PC-9 (cell line): ENCODE data around the gene RAB15. TPM values are rescaled to one million over a fixed set of nuclear protein-coding genes. Genes with fewer than 3 reads are reported as not detected.

ENCODE experiments used
- BruUV-seq: library from RNA; stranded (reverse); fragments of 400-500 nt; replicated peaks from 2 replicates; lab custom pipeline; 2021; lab: Mats Ljungman, UMichigan
- CTCF ChIA-PET: fragments of 300-600 bp; sonication (Branson Sonifier 250); formaldehyde crosslinking; loops from one replicate; lab custom pipeline; 2022; ENCODE audit warnings: antibody characterized with exemption; lab: Charles Lee
- POLR2A ChIA-PET: fragments of 300-600 bp; sonication (Branson Sonifier 250); formaldehyde crosslinking; loops from one replicate; lab custom pipeline; 2022; ENCODE audit warnings: antibody characterized with exemption; ENCODE audit not compliant: unreplicated experiment; lab: Charles Lee
- DNase-seq, 2 experiments: peaks; one replicate each; pipeline versions ENCODE4 v3.0.0 to v3.0.0-alpha.2; 2015 to 2022; ENCODE audit warnings: mixed read lengths in 1 of 2
- H2AFZ ChIP-seq: fragments of 200-600 bp; sonication (generic); 2 replicates; pipeline ENCODE4 v1.8.1; 2017; ENCODE audit warnings: antibody characterized with exemption
- H3F3A ChIP-seq: fragments of 200-600 bp; sonication (generic); 2 replicates; pipeline ENCODE4 v1.8.1; 2017; ENCODE audit warnings: antibody characterized with exemption, mild to moderate bottlenecking, low read depth; ENCODE audit not compliant: insufficient read depth
- H3K27ac ChIP-seq: fragments of 200-600 bp; sonication (generic); 2 replicates; pipeline ENCODE4 v1.6.1; 2016; ENCODE audit warnings: mixed run types
- H3K27me3 ChIP-seq: fragments of 200-600 bp; sonication (generic); 2 replicates; pipeline ENCODE4 v1.6.1; 2016; ENCODE audit warnings: low read depth, mixed run types; ENCODE audit not compliant: insufficient read depth
- H3K36me3 ChIP-seq: fragments of 200-600 bp; sonication (generic); 2 replicates; pipeline ENCODE4 v1.6.1; 2016; ENCODE audit warnings: low read depth, mixed run types
- H3K4me1 ChIP-seq: fragments of 200-600 bp; sonication (generic); replicated peaks from 2 replicates; pipeline ENCODE4 v1.6.1; 2016; ENCODE audit warnings: mixed run types; ENCODE audit not compliant: insufficient read depth
- H3K4me2 ChIP-seq: fragments of 200-600 bp; sonication (generic); 2 replicates; pipeline ENCODE4 v1.6.1; 2017; ENCODE audit warnings: mixed run types
- H3K4me3 ChIP-seq: fragments of 200-600 bp; sonication (generic); 2 replicates; pipeline ENCODE4 v1.6.1; 2016; ENCODE audit warnings: mixed run types
- H3K79me2 ChIP-seq: fragments of 200-600 bp; sonication (generic); 2 replicates; pipeline ENCODE4 v1.6.1; 2017; ENCODE audit warnings: low read depth, mixed run types
- H3K9me2 ChIP-seq: fragments of 200-600 bp; sonication (generic); 2 replicates; pipeline ENCODE4 v1.8.1; 2017; ENCODE audit warnings: mild to moderate bottlenecking; ENCODE audit not compliant: insufficient read depth
- H3K9me3 ChIP-seq: fragments of 200-600 bp; sonication (generic); 2 replicates; pipeline ENCODE4 v1.8.1; 2016; ENCODE audit warnings: low read depth; ENCODE audit not compliant: insufficient read depth
- H4K20me1 ChIP-seq: fragments of 200-600 bp; sonication (generic); 2 replicates; pipeline ENCODE4 v1.8.1; 2017; ENCODE audit not compliant: insufficient read depth
- CTCF ChIP-seq: fragments of 200-600 bp; sonication (generic); conservative IDR thresholded peaks from 2 replicates; pipeline ENCODE4 v1.6.1; 2017; ENCODE audit warnings: mixed run types, antibody characterized with exemption, mild to moderate bottlenecking, moderate library complexity
- EZH2 ChIP-seq: fragments of 200-600 bp; sonication (generic); IDR thresholded peaks from 2 replicates; pipeline ENCODE4 v1.8.0; 2017; ENCODE audit warnings: antibody characterized with exemption, low read depth
- intact Hi-C: fragments of 100-400 bp; cut with micrococcal nuclease; formaldehyde crosslinking; loops from one replicate; pipeline ENCODE4 v1.10.0; 2022; ENCODE audit not compliant: unreplicated experiment
- total RNA-seq: library from RNA; stranded (reverse); gene quantifications from 2 replicates; pipeline ENCODE4 v1.2.3, GENCODE V29; 2021

RAB15 gene
- total RNA-seq, 1 experiment from 2014 or later = 74.9 TPM

GRCh38 chr14:65006261-65006721 lies 34.2 kb upstream of the RAB15 start:
- CTCF ChIA-PET = interaction anchor here (2.0 kb wide), 1 partner anchor 13 kb away, joined by 14 read pairs; no protein-coding TSS in a partner anchor
- Histone ChIP-seq H3K9me3 (no peaks in the 10 kb centered on the region), H3K4me2 (peak overlapping the region; percentile 27; the same call in 1 of the 2 replicates), H3K79me2 (peaks cover 19% of the 10 kb centered on the region), H2AFZ (no peak overlapping the region), H3F3A (no peaks in the 10 kb centered on the region), H3K36me3 (0 out of 2 replicates have a peak, but pooled peaks cover 12% of the 10 kb centered on the region), H3K27me3 (no peaks in the 10 kb centered on the region), H4K20me1 (no peaks in the 10 kb centered on the region), H3K27ac (peak overlapping the region; percentile 44), H3K9me2 (no peaks in the 10 kb centered on the region), H3K4me1 (peaks cover 27% of the 10 kb centered on the region), H3K4me3 (no peak overlapping the region)
- DNase-seq = peak; percentile 40 to 41
- TF ChIP-seq CTCF = no peak
- intact Hi-C loops = no loop called here
- POLR2A ChIA-PET = interaction anchor here (0.6 to 1.0 kb wide), 2 partner anchors 20 to 1120 kb away, joined by 5 to 9 read pairs; partner anchors contain the start of gene FNTB
- BruUV-seq = TSS peak; percentile 47

- CTCF ChIA-PET = no interaction called here
- BruUV-seq = no TSS peak
Measured at GRCh38 chr14:65003394-65003793, 31.3 kb upstream of the RAB15 start.

GRCh38 chr14:65002586-65003210 lies 30.6 kb upstream of the RAB15 start:
- intact Hi-C loops = no loop called here
- Histone ChIP-seq H3F3A (peaks cover 16% of the 10 kb centered on the region), H2AFZ (0 out of 2 replicates have a peak overlapping the region, but pooled peaks have one; percentile 14), H4K20me1 (no peaks in the 10 kb centered on the region), H3K4me3 (no peak overlapping the region), H3K27me3 (no peaks in the 10 kb centered on the region), H3K9me2 (no peaks in the 10 kb centered on the region), H3K4me2 (peak overlapping the region; percentile 13), H3K79me2 (peaks cover 42% of the 10 kb centered on the region), H3K36me3 (0 out of 2 replicates have a peak, but pooled peaks cover 10% of the 10 kb centered on the region), H3K9me3 (no peaks in the 10 kb centered on the region), H3K4me1 (peaks cover 52% of the 10 kb centered on the region), H3K27ac (peak overlapping the region; percentile 41)
- BruUV-seq = no TSS peak
- TF ChIP-seq EZH2 (no peak), CTCF (no peak)
- no peak for DNase-seq
- CTCF ChIA-PET = no interaction called here
- POLR2A ChIA-PET = no interaction called here

More at GRCh38 chr14:65003394-65003793, 31.3 kb upstream of the RAB15 start:
- H3K9me3 ChIP-seq = no peaks in the 10 kb centered on the region
- H3K27ac ChIP-seq = peak overlapping the region; percentile 41
- no peak overlapping the region for H3K4me2 ChIP-seq
- no peaks in the 10 kb centered on the region for H3K27me3 ChIP-seq
- no peak overlapping the region for H2AFZ ChIP-seq
- no peaks in the 10 kb centered on the region for H4K20me1 ChIP-seq
- POLR2A ChIA-PET = no interaction called here
- no peak overlapping the region for H3K4me3 ChIP-seq
- peaks cover 9% of the 10 kb centered on the region for H3F3A ChIP-seq
- TF ChIP-seq EZH2 (no peak), CTCF (no peak)
- peaks cover 42% of the 10 kb centered on the region for H3K79me2 ChIP-seq
- H3K36me3 ChIP-seq = 0 out of 2 replicates have a peak, but pooled peaks cover 12% of the 10 kb centered on the region
- intact Hi-C loops = no loop called here
- peaks cover 45% of the 10 kb centered on the region for H3K4me1 ChIP-seq
- no peaks in the 10 kb centered on the region for H3K9me2 ChIP-seq
- DNase-seq = no peak
